K562 (cell line): Measurements from ENCODE around the gene MBOAT7. TPM values are rescaled to one million over a fixed set of nuclear protein-coding genes. Genes with fewer than 3 reads are reported as not detected.

Experiments used
- ARID3A ChIP-seq: IDR thresholded peaks from 2 replicates; pipeline ENCODE4 v1.6.1; 2012; ENCODE audit warnings: low read depth, low read length, improper control_type of control experiment, borderline replicate concordance
- COPS2 ChIP-seq: fragments of 450-650 bp; conservative IDR thresholded peaks from 2 replicates; pipeline ENCODE4 v1.6.1; 2016; ENCODE audit warnings: mild to moderate bottlenecking, moderate library complexity
- E2F1 ChIP-seq: sonication (generic); formaldehyde crosslinking; IDR thresholded peaks from 2 replicates; pipeline ENCODE4 v1.8.1; 2023; ENCODE audit warnings: mild to moderate bottlenecking, missing genetic modification reagents, moderate library complexity
- POLR2A ChIP-seq: fragments of 450-650 bp; conservative IDR thresholded peaks from 2 replicates; pipeline ENCODE4 v1.6.1; 2016
- RERE ChIP-seq: sonication (generic); formaldehyde crosslinking; IDR thresholded peaks from 2 replicates; pipeline ENCODE4 v1.8.0; 2023; ENCODE audit warnings: missing genetic modification reagents, mild to moderate bottlenecking, borderline replicate concordance
- TARDBP ChIP-seq: fragments of 450-650 bp; IDR thresholded peaks from 2 replicates; pipeline ENCODE4 v1.6.1; 2016
- TCF7L2 ChIP-seq: fragments of 150-350 bp; IDR thresholded peaks from 2 replicates; pipeline ENCODE4 v1.6.1; 2016; ENCODE audit warnings: low read depth, mild to moderate bottlenecking, low read length, moderate library complexity
- TCFL5 ChIP-seq: fragments of 250-450 bp; sonication (Bioruptor Pico); conservative IDR thresholded peaks from 2 replicates; pipeline ENCODE4 v1.6.1; 2021; ENCODE audit warnings: mild to moderate bottlenecking, moderate library complexity, matching md5 sums
- TFAM ChIP-seq: fragments of 250-450 bp; sonication (Bioruptor Pico); conservative IDR thresholded peaks from 2 replicates; pipeline ENCODE4 v1.5.0; 2021; ENCODE audit warnings: mild to moderate bottlenecking, moderate library complexity
- TSHZ1 ChIP-seq: fragments of 250-450 bp; sonication (Bioruptor Pico); IDR thresholded peaks from 2 replicates; pipeline ENCODE4 v1.4.0; 2020; ENCODE audit warnings: mild to moderate bottlenecking, moderate library complexity
- XRCC5 ChIP-seq: fragments of 200-400 bp; formaldehyde crosslinking; IDR thresholded peaks from 2 replicates; pipeline ENCODE4 v1.6.1; 2017; ENCODE audit warnings: low read depth, mild to moderate bottlenecking, low read length
- ZNF124 ChIP-seq: sonication (generic); formaldehyde crosslinking; IDR thresholded peaks from 2 replicates; pipeline ENCODE4 v1.8.1; 2022; ENCODE audit warnings: missing genetic modification reagents
- ZNF717 ChIP-seq: fragments of 250-450 bp; sonication (Bioruptor Pico); IDR thresholded peaks from 2 replicates; pipeline ENCODE4 v1.5.0; 2021
- ZSCAN29 ChIP-seq: fragments of 450-650 bp; IDR thresholded peaks from 2 replicates; pipeline ENCODE4 v1.6.1; 2017
- polyA plus RNA-seq, 8 experiments: library from polyadenylated mRNA; depleted of rRNA in 4 of 8; stranded (reverse) in 5 of 8; unstranded in 3 of 8; fragments of >200 nt; fragmentation: Nextera tagmentation in 2 of 8; fragmentation: Illumina TruSeq in 1 of 8; extraction: Ambion mirVana in 2 of 8; extraction: Trizol in 1 of 8; gene quantifications; 2 replicates each; pipeline versions ENCODE4 v1.2.1 to v1.2.3, GENCODE V29; 2011 to 2014; ENCODE audit warnings: inconsistent platforms in 1 of 8, missing spikeins in 1 of 8
- total RNA-seq, 7 experiments: library from RNA; depleted of rRNA in 6 of 7; stranded (reverse); fragments of >200 nt in 6 of 7; fragmentation: Illumina TruSeq in 2 of 7; extraction: Trizol in 2 of 7; gene quantifications; 2 replicates each; pipeline versions ENCODE4 v1.2.1 to v1.2.3, GENCODE V29; 2011 to 2021; ENCODE audit warnings: low replicate concordance in 1 of 7
- TF ChIP-seq, protein P1 (sequence below): fragments of 250-450 bp; sonication (Bioruptor Pico); IDR thresholded peaks from 2 replicates; pipeline ENCODE4 v1.5.0; 2021

Gene MBOAT7
- total and polyA plus RNA-seq, 9 of the 15 experiments (the other 6 are each of a cell fraction or from before 2014, with no cell fraction given), result 1.4 to 153 (median 56.1) TPM

GRCh38 chr19:54206030-54206830 is 16.9 kb upstream of the MBOAT7 start (continued):
- TF ChIP-seq TSHZ1 (CRISPR knock-in tag) (no peak), ZSCAN29 (no peak), ZNF717 (no peak), E2F1 (CRISPR knock-in tag) (0 out of 2 replicates have a peak, but pooled peaks have one; percentile 62), COPS2 (no peak), ARID3A (no peak), ZNF124 (no peak), TCF7L2 (no peak), TARDBP (no peak), POLR2A (peak; percentile 20; the same call in 1 of the 2 replicates), RERE (CRISPR knock-in tag) (no peak), TCFL5 (CRISPR knock-in tag) (no peak), TFAM (CRISPR knock-in tag) (no peak), XRCC5 (0 out of 2 replicates have a peak, but pooled peaks have one; percentile 17)
- TF ChIP-seq, protein P1, sequence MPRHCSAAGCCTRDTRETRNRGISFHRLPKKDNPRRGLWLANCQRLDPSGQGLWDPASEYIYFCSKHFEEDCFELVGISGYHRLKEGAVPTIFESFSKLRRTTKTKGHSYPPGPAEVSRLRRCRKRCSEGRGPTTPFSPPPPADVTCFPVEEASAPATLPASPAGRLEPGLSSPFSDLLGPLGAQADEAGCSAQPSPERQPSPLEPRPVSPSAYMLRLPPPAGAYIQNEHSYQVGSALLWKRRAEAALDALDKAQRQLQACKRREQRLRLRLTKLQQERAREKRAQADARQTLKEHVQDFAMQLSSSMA (CRISPR knock-in tag), result no peak
